SK-N-SH (cell line): ENCODE measurements around the gene ZNF829.

ENCODE experiments used
- CHD2 ChIP-seq: fragments of 150-350 bp; IDR thresholded peaks from 2 replicates; pipeline ENCODE4 v1.6.1; 2018; ENCODE audit warnings: low read length; ENCODE audit not compliant: partially characterized antibody
- CTCF ChIP-seq: fragments of 200-600 bp; sonication (generic); IDR thresholded peaks from 2 replicates; pipeline ENCODE4 v1.6.1; 2017; ENCODE audit warnings: antibody characterized with exemption, mild to moderate bottlenecking, moderate library complexity
- EP300 ChIP-seq, 2 experiments: IDR thresholded peaks; 2 replicates each; pipeline versions ENCODE4 v1.4.0 to v1.6.1; 2012; ENCODE audit warnings: borderline replicate concordance in 1 of 2, low read depth in 1 of 2, low read length in 1 of 2
- GABPA ChIP-seq: IDR thresholded peaks from 2 replicates; pipeline ENCODE4 v1.4.0; 2012; ENCODE audit warnings: low read depth, mild to moderate bottlenecking
- POLR2AphosphoS5 ChIP-seq: IDR thresholded peaks from 2 replicates; pipeline ENCODE4 v1.6.1; 2012; ENCODE audit warnings: low read depth, low read length
- RAD21 ChIP-seq: IDR thresholded peaks from 2 replicates; pipeline ENCODE4 v1.6.1; 2012; ENCODE audit warnings: mild to moderate bottlenecking, low read length
- RXRA ChIP-seq: IDR thresholded peaks from 2 replicates; pipeline ENCODE4 v1.4.0; 2012; ENCODE audit warnings: low read depth, mild to moderate bottlenecking, borderline replicate concordance
- SMC3 ChIP-seq: IDR thresholded peaks from 2 replicates; pipeline ENCODE4 v1.6.1; 2012; ENCODE audit warnings: low read depth, low read length, improper control_type of control experiment
- TF ChIP-seq, protein P1 (sequence below): IDR thresholded peaks from 2 replicates; pipeline ENCODE4 v1.6.1; 2012; ENCODE audit warnings: mild to moderate bottlenecking, low read depth, low read length, moderate library complexity

- no peak for TF ChIP-seq POLR2AphosphoS5
- no peak for TF ChIP-seq GABPA
- no peak for TF ChIP-seq SMC3
- TF ChIP-seq, protein P1, sequence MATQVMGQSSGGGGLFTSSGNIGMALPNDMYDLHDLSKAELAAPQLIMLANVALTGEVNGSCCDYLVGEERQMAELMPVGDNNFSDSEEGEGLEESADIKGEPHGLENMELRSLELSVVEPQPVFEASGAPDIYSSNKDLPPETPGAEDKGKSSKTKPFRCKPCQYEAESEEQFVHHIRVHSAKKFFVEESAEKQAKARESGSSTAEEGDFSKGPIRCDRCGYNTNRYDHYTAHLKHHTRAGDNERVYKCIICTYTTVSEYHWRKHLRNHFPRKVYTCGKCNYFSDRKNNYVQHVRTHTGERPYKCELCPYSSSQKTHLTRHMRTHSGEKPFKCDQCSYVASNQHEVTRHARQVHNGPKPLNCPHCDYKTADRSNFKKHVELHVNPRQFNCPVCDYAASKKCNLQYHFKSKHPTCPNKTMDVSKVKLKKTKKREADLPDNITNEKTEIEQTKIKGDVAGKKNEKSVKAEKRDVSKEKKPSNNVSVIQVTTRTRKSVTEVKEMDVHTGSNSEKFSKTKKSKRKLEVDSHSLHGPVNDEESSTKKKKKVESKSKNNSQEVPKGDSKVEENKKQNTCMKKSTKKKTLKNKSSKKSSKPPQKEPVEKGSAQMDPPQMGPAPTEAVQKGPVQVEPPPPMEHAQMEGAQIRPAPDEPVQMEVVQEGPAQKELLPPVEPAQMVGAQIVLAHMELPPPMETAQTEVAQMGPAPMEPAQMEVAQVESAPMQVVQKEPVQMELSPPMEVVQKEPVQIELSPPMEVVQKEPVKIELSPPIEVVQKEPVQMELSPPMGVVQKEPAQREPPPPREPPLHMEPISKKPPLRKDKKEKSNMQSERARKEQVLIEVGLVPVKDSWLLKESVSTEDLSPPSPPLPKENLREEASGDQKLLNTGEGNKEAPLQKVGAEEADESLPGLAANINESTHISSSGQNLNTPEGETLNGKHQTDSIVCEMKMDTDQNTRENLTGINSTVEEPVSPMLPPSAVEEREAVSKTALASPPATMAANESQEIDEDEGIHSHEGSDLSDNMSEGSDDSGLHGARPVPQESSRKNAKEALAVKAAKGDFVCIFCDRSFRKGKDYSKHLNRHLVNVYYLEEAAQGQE: no peak
- TF ChIP-seq CTCF: no peak
- no peak for TF ChIP-seq EP300 (IDR thresholded peaks at IDR 0.05; ENCODE audit: borderline replicate concordance in 1 of 2, low read depth in 1 of 2, low read length in 1 of 2)
- no peak for TF ChIP-seq CHD2
- peak; percentile 14; the same call in 1 of the 2 replicates for TF ChIP-seq RAD21
- no peak for TF ChIP-seq RXRA
Measured at GRCh38 chr19:36939153-36939552, 23.1 kb upstream of the ZNF829 start.
